Right lobe of liver (tissue), 4 donors: ENCODE results near the gene HACD4.

Experiments used
- POLR2A ChIP-seq: fragments of 450-650 bp; IDR thresholded peaks from one replicate; pipeline ENCODE4 v1.6.1; 2017; ENCODE audit warnings: antibody characterized with exemption, mild to moderate bottlenecking
- TF ChIP-seq, protein P1 (sequence below), 4 donors: fragments of 200-600 bp in 3 of 4; fragments of 450-650 bp in 1 of 4; IDR thresholded peaks; one replicate each; pipeline versions ENCODE4 v1.5.1 to v1.8.0; 2016 to 2022; ENCODE audit warnings: antibody characterized with exemption in 4 of 4, mild to moderate bottlenecking in 2 of 4
- donor health status: DM: no; HTN: no; CAD: no.
- donor health status: DM: no; HTN: no; CAD: no.
- donor health status: DM: no; HTN: yes; CAD: no.

DNA sequence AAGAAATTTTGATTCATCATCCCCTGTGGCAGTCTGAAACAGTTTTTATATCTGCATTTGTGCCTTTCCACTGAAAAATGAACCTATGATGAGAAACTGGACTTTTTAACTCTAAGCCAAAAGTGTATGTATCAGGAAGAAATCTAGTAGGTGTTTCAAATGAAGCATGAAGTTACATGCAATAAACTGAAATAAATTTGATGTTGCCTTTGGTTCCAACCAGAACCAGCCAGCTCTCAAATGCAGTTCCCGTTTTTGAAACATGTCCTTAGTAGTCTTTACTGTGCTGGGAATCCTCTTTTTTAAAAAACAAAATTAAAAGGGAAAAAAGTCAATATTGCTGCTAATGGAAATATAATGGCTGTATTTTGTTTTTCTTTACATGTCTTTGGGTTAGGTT is 43.9 kb downstream of the HACD4 start:
- TF ChIP-seq, protein P1, sequence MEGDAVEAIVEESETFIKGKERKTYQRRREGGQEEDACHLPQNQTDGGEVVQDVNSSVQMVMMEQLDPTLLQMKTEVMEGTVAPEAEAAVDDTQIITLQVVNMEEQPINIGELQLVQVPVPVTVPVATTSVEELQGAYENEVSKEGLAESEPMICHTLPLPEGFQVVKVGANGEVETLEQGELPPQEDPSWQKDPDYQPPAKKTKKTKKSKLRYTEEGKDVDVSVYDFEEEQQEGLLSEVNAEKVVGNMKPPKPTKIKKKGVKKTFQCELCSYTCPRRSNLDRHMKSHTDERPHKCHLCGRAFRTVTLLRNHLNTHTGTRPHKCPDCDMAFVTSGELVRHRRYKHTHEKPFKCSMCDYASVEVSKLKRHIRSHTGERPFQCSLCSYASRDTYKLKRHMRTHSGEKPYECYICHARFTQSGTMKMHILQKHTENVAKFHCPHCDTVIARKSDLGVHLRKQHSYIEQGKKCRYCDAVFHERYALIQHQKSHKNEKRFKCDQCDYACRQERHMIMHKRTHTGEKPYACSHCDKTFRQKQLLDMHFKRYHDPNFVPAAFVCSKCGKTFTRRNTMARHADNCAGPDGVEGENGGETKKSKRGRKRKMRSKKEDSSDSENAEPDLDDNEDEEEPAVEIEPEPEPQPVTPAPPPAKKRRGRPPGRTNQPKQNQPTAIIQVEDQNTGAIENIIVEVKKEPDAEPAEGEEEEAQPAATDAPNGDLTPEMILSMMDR (IDR thresholded peaks at IDR 0.05) = no peak
- TF ChIP-seq POLR2A = no peak
